GM19240 (cell line): ENCODE measurements around the gene PRKCZ.

Source experiments
- DNase-seq: peaks from one replicate; pipeline ENCODE4 v3.0.0; 2011; ENCODE audit warnings: low spot score; ENCODE audit not compliant: insufficient read length

PRKCZ gene

GRCh38 chr1:2049718-2050431 is at the start of gene PRKCZ:
Gene PRKCZ (plus strand): TSS chr1:2050411. CDS start chr1:2050631, 220 bp downstream.
- no peak for DNase-seq

GRCh38 chr1:2000432-2000831 is 49.8 kb upstream of the PRKCZ start:
- DNase-seq: no peak

GRCh38 chr1:2000850-2001249 is 49.4 kb upstream of the PRKCZ start:
- no peak for DNase-seq

- DNase-seq: no peak
These were observed 48.3 kb upstream of the PRKCZ start for GRCh38 chr1:2001773-2002411.

GRCh38 chr1:2003541-2004131 is 46.6 kb upstream of the PRKCZ start, which contains the start of gene CFAP74:
Gene CFAP74 (minus strand): TSS chr1:2003786. CDS start chr1:1990956, 12,830 bp downstream.
- no peak for DNase-seq

GRCh38 chr1:2004856-2005255 is 45.4 kb upstream of the PRKCZ start:
- no peak for DNase-seq

GRCh38 chr1:2009101-2010053 is 40.8 kb upstream of the PRKCZ start:
- DNase-seq: no peak

GRCh38 chr1:2014181-2014580 is 36.0 kb upstream of the PRKCZ start:
- DNase-seq: no peak

- no peak for DNase-seq
These were observed 35.2 kb upstream of the PRKCZ start for GRCh38 chr1:2014741-2015735.

GRCh38 chr1:2016123-2016522 is 34.1 kb upstream of the PRKCZ start:
- DNase-seq: no peak

GRCh38 chr1:2018217-2019171 is 31.7 kb upstream of the PRKCZ start:
- DNase-seq: no peak

GRCh38 chr1:2019172-2019543 is 31.1 kb upstream of the PRKCZ start, which contains the start of gene GABRD:
Gene GABRD (plus strand): TSS chr1:2019345. CDS start chr1:2019424, 79 bp downstream.
- no peak for DNase-seq

- no peak for DNase-seq
These were observed 30.5 kb upstream of the PRKCZ start for GRCh38 chr1:2019571-2020309.

- DNase-seq: no peak
These were observed 29.9 kb upstream of the PRKCZ start for GRCh38 chr1:2020310-2020655.

- DNase-seq: no peak
These were observed 28.7 kb upstream of the PRKCZ start for GRCh38 chr1:2021550-2021949.

GRCh38 chr1:2022063-2022770 is 28.0 kb upstream of the PRKCZ start:
- no peak for DNase-seq

GRCh38 chr1:2023187-2023586 is 27.0 kb upstream of the PRKCZ start:
- no peak for DNase-seq

GRCh38 chr1:2024451-2024850 is 25.8 kb upstream of the PRKCZ start:
- no peak for DNase-seq
